HL-60 (cell line): ENCODE results near the gene WBP1.

ENCODE experiments used
- DNase-seq, 2 experiments: peaks; one replicate each; pipeline ENCODE4 v3.0.0-alpha.2; 2010 to 2020; ENCODE audit warnings: low read depth in 1 of 2, low spot score in 1 of 2
- H3K27ac ChIP-seq: fragments of 250-450 bp; sonication (Bioruptor Pico); replicated peaks from 2 replicates; pipeline ENCODE4 v1.5.1; 2020; ENCODE audit warnings: mild to moderate bottlenecking, moderate library complexity
- H3K27me3 ChIP-seq: fragments of 250-450 bp; sonication (Bioruptor Pico); 2 replicates; pipeline ENCODE4 v1.5.1; 2021; ENCODE audit warnings: mild to moderate bottlenecking, moderate library complexity; ENCODE audit not compliant: insufficient read depth, poor library complexity, severe bottlenecking
- H3K4me3 ChIP-seq: replicated peaks from 2 replicates; pipeline ENCODE4 v1.5.1; 2011; ENCODE audit warnings: mild to moderate bottlenecking, control low read depth, low read length; ENCODE audit not compliant: insufficient read depth
- GABPA ChIP-seq: IDR thresholded peaks from 2 replicates; pipeline ENCODE4 v1.6.1; 2012; ENCODE audit warnings: low read depth
- POLR2AphosphoS5 ChIP-seq: IDR thresholded peaks from 2 replicates; pipeline ENCODE4 v1.6.1; 2012; ENCODE audit warnings: low read depth
- SPI1 ChIP-seq: IDR thresholded peaks from 2 replicates; pipeline ENCODE4 v1.6.1; 2012; ENCODE audit warnings: low read depth, mild to moderate bottlenecking, borderline replicate concordance
- TF ChIP-seq, protein P1 (sequence below): IDR thresholded peaks from one replicate; pipeline ENCODE4 v1.5.1; 2011; ENCODE audit warnings: low read length, control low read depth, inconsistent platforms; ENCODE audit not compliant: insufficient read depth
- TF ChIP-seq, protein P2 (sequence below): IDR thresholded peaks from 2 replicates; pipeline ENCODE4 v1.6.1; 2012; ENCODE audit warnings: low read depth; ENCODE audit not compliant: insufficient replicate concordance

The WBP1 gene

DNA sequence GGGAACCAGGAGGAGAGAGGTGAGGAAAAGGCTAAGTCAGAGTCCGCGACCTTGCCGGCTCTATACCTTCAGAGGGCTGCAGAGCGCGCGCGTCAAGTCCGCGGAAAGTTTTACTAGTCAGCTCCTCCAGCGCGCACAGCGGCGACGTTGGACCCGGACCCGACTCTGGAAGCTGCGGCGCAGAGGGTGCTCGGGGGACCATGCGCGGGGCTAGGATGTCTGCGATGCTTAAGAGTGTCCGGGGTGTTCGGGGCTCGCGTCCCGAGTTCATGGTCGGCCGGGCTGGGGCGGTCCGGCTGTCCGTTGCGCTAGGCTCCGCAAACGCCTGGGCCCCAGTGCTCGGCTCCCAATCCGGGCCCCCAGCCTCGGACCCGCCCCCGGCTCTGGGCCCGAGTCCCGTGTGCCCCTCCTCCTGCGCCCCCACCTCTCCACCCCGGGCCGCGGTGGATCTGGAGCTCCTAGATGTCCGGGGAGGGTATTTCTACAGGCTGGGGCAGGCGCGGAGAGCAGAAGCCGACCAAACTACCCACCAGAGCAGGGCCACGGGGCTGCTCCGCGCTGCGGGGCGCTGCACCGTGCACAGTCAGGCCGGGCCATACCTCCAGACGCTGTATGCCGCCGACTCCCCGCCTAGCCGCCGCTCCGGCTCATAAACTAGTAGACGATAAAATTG lies 41.2 kb downstream of the WBP1 start, which contains the start of gene LBX2:
TSS of gene LBX2 (minus strand) at position 337 of the 673 bp plus-strand sequence. CDS start at position 271, 66 bp downstream.
- DNase-seq, result peak in 1 of 2 experiments; percentile 27
- no peak within 1 kb of the TSS for H3K27ac ChIP-seq
- peaks cover 60% of the 10 kb centered on the region for H3K27me3 ChIP-seq
- no peak within 1 kb of the TSS for H3K4me3 ChIP-seq
- TF ChIP-seq, protein P1, sequence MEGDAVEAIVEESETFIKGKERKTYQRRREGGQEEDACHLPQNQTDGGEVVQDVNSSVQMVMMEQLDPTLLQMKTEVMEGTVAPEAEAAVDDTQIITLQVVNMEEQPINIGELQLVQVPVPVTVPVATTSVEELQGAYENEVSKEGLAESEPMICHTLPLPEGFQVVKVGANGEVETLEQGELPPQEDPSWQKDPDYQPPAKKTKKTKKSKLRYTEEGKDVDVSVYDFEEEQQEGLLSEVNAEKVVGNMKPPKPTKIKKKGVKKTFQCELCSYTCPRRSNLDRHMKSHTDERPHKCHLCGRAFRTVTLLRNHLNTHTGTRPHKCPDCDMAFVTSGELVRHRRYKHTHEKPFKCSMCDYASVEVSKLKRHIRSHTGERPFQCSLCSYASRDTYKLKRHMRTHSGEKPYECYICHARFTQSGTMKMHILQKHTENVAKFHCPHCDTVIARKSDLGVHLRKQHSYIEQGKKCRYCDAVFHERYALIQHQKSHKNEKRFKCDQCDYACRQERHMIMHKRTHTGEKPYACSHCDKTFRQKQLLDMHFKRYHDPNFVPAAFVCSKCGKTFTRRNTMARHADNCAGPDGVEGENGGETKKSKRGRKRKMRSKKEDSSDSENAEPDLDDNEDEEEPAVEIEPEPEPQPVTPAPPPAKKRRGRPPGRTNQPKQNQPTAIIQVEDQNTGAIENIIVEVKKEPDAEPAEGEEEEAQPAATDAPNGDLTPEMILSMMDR, result no peak
- TF ChIP-seq, protein P2, sequence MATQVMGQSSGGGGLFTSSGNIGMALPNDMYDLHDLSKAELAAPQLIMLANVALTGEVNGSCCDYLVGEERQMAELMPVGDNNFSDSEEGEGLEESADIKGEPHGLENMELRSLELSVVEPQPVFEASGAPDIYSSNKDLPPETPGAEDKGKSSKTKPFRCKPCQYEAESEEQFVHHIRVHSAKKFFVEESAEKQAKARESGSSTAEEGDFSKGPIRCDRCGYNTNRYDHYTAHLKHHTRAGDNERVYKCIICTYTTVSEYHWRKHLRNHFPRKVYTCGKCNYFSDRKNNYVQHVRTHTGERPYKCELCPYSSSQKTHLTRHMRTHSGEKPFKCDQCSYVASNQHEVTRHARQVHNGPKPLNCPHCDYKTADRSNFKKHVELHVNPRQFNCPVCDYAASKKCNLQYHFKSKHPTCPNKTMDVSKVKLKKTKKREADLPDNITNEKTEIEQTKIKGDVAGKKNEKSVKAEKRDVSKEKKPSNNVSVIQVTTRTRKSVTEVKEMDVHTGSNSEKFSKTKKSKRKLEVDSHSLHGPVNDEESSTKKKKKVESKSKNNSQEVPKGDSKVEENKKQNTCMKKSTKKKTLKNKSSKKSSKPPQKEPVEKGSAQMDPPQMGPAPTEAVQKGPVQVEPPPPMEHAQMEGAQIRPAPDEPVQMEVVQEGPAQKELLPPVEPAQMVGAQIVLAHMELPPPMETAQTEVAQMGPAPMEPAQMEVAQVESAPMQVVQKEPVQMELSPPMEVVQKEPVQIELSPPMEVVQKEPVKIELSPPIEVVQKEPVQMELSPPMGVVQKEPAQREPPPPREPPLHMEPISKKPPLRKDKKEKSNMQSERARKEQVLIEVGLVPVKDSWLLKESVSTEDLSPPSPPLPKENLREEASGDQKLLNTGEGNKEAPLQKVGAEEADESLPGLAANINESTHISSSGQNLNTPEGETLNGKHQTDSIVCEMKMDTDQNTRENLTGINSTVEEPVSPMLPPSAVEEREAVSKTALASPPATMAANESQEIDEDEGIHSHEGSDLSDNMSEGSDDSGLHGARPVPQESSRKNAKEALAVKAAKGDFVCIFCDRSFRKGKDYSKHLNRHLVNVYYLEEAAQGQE, result no peak
- TF ChIP-seq SPI1, result no peak
- TF ChIP-seq GABPA, result no peak
- TF ChIP-seq POLR2AphosphoS5, result no peak

DNA sequence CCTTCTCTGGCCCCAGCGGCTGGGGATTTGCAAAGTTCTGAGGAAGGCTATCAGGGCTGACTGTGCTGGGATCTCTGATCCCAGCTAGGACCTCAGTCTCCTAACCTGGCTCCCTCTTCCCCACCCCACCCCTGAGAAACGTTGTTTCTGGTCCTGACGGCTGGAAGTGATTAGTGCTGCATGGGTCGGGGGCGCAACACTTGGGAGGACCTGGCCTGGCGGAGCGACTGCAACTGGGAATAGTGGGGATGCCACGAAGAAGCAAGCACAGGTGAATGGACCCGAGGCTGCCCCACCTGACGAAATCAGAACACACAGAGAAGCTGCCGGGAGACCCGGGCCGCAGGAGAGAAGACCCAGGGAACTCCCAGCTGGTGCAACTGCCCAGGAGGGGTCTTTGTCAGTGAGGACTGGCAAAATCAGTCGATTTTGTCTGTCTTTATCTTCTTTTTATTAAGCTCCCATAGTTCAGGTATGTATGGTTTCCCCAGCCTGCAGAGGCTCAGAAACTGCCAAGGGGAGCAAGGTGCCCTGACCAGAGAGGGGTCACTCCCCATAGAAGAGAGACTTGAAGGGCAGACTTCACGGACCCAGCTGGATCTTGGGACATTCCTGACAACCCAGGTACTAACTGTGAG lies 41.8 kb downstream of the WBP1 start:
- DNase-seq, result no peak
- H3K27me3 ChIP-seq, result peaks cover 60% of the 10 kb centered on the region
- TF ChIP-seq, protein P1, result no peak
- TF ChIP-seq, protein P2, result no peak
- TF ChIP-seq SPI1 (no peak), POLR2AphosphoS5 (no peak), GABPA (no peak)

DNA sequence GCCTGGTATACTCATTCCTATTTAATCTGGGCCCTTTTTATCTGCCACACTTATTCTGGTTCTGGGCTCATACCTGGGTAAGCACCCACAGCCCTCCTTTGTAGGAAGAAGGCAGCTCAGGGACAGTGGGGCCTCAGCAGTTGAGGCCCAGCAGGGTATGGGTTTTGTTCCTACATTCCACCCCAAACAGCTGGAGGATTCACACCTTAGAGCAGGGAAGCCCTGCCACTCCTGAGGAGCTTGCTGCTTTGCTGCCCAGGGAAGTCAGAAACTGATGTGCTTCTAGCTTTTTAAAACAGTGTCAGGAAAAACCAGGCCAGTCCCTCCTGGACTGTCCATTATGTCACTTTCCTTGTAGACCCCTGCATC lies 42.3 kb downstream of the WBP1 start:
- TF ChIP-seq, protein P2, result no peak
- TF ChIP-seq, protein P1, result no peak
- TF ChIP-seq POLR2AphosphoS5, result no peak
- TF ChIP-seq SPI1, result no peak
- TF ChIP-seq GABPA, result no peak
- H3K27ac ChIP-seq, result no peak overlapping the region
- H3K4me3 ChIP-seq, result no peak overlapping the region
- peaks cover 60% of the 10 kb centered on the region for H3K27me3 ChIP-seq
- DNase-seq, result no peak

More for the DNA sequence above, 41.8 kb downstream of the WBP1 start:
- H3K27ac ChIP-seq, result no peak overlapping the region
- no peak overlapping the region for H3K4me3 ChIP-seq
